Cardiac septum (tissue), 1 donor: ENCODE results near the gene DNAH8. TPM values are rescaled to one million over a fixed set of nuclear protein-coding genes. Genes with fewer than 3 reads are reported as not detected.
"Not testable (repeated sequence)": the region's sequence is repeated elsewhere in the genome, so short reads cannot be mapped to it uniquely, and the experiment has no call there.

Experiments
- DNase-seq: peaks from one replicate; pipeline ENCODE4 v3.0.0-alpha.2; 2020; ENCODE audit warnings: low spot score
- intact Hi-C: fragments of 100-400 bp; cut with DNase I; formaldehyde crosslinking; loops from one replicate; pipeline ENCODE4 v1.14.0; 2022
- total RNA-seq: library from RNA; stranded (reverse); fragmentation: NEBNext Ultra II Directional; extraction: Animal tissue kit (Norgen Biotek cat#: 25700); gene quantifications from one replicate; pipeline ENCODE4 v1.2.1, GENCODE V29; 2021
- donor health status: DM: no; HTN: no; CAD: no.

The DNAH8 gene
- total RNA-seq, 1 donor from 2014 or later, result 0.03 TPM

GRCh38 chr6:38786486-38786885 lies 71.4 kb downstream of the DNAH8 start:
- intact Hi-C loops, result no loop called here
- DNase-seq, result no peak

GRCh38 chr6:38789256-38789655 lies 74.1 kb downstream of the DNAH8 start:
- intact Hi-C loops, result no loop called here
- DNase-seq, result no peak

GRCh38 chr6:38792356-38792755 lies 77.2 kb downstream of the DNAH8 start:
- intact Hi-C loops, result no loop called here
- DNase-seq, result no peak

- DNase-seq, result no peak
- intact Hi-C loops, result no loop called here
Observed at GRCh38 chr6:38794682-38795081, 79.6 kb downstream of the DNAH8 start.

- intact Hi-C loops, result no loop called here
- no peak for DNase-seq
Observed at GRCh38 chr6:38796006-38796405, 80.9 kb downstream of the DNAH8 start.

GRCh38 chr6:38796437-38796836 lies 81.3 kb downstream of the DNAH8 start:
- intact Hi-C loops, DNase-seq: not testable (repeated sequence)

- intact Hi-C loops, result no loop called here
- no peak for DNase-seq
Observed at GRCh38 chr6:38796850-38797249, 81.7 kb downstream of the DNAH8 start.

- DNase-seq, result no peak
- intact Hi-C loops, result no loop called here
Observed at GRCh38 chr6:38797391-38797790, 82.3 kb downstream of the DNAH8 start.

GRCh38 chr6:38799529-38800184 lies 84.5 kb downstream of the DNAH8 start:
- DNase-seq, result no peak
- intact Hi-C loops, result no loop called here

- no peak for DNase-seq
- intact Hi-C loops, result no loop called here
Observed at GRCh38 chr6:38801305-38801704, 86.2 kb downstream of the DNAH8 start.

- intact Hi-C loops, result no loop called here
Observed at GRCh38 chr6:38802497-38802896, 87.4 kb downstream of the DNAH8 start.

GRCh38 chr6:38803129-38803528 lies 88.0 kb downstream of the DNAH8 start:
- no peak for DNase-seq
- intact Hi-C loops, result no loop called here

More at GRCh38 chr6:38802497-38802896, 87.4 kb downstream of the DNAH8 start:
- DNase-seq, result no peak

GRCh38 chr6:38804358-38804757 lies 89.2 kb downstream of the DNAH8 start:
- intact Hi-C loops, result no loop called here
- DNase-seq, result no peak

- intact Hi-C loops, result no loop called here
- DNase-seq, result no peak
Observed at GRCh38 chr6:38805127-38805655, 90.1 kb downstream of the DNAH8 start.

GRCh38 chr6:38805692-38806091 lies 90.6 kb downstream of the DNAH8 start:
- intact Hi-C loops, result no loop called here
- DNase-seq, result no peak

GRCh38 chr6:38806271-38806670 lies 91.2 kb downstream of the DNAH8 start:
- intact Hi-C loops, result no loop called here
- DNase-seq, result no peak

- intact Hi-C loops, result no loop called here
- DNase-seq, result no peak
Observed at GRCh38 chr6:38806833-38807232, 91.7 kb downstream of the DNAH8 start.

- intact Hi-C loops, result no loop called here
- DNase-seq, result no peak
Observed at GRCh38 chr6:38808039-38808438, 92.9 kb downstream of the DNAH8 start.

- DNase-seq, result no peak
- intact Hi-C loops, result no loop called here
Observed at GRCh38 chr6:38813041-38813823, 98.1 kb downstream of the DNAH8 start.

GRCh38 chr6:38814761-38815160 lies 99.7 kb downstream of the DNAH8 start:
- DNase-seq, result no peak
- intact Hi-C loops, result no loop called here

- no peak for DNase-seq
- intact Hi-C loops, result no loop called here
Observed at GRCh38 chr6:38815250-38815649, 100.1 kb downstream of the DNAH8 start.
